HG03066 (cell line): ENCODE measurements around the gene FPGS.

Experiments
- ATAC-seq: cut with Tn5 transposase; IDR thresholded peaks from one replicate; pipeline ENCODE4 v1.9.1; 2021; ENCODE audit warnings: low read depth; ENCODE audit not compliant: unreplicated experiment

FPGS gene

GRCh38 chr9:127809540-127810377, 7.1 kb downstream of the FPGS start:
- no peak for ATAC-seq

GRCh38 chr9:127810378-127811187, 7.9 kb downstream of the FPGS start:
- ATAC-seq, result no peak

- ATAC-seq, result no peak
Measured at GRCh38 chr9:127812011-127812410, 9.3 kb downstream of the FPGS start.

- no peak for ATAC-seq
Measured at GRCh38 chr9:127812936-127813675, 10.4 kb downstream of the FPGS start.

GRCh38 chr9:127813686-127814226, 11.1 kb downstream of the FPGS start:
- ATAC-seq, result no peak

- no peak for ATAC-seq
Measured at GRCh38 chr9:127814619-127815511, 12.2 kb downstream of the FPGS start.

GRCh38 chr9:127815512-127816361, 13.1 kb downstream of the FPGS start:
- ATAC-seq, result no peak

GRCh38 chr9:127816362-127816725, 13.7 kb downstream of the FPGS start:
- ATAC-seq, result no peak

- ATAC-seq, result no peak
Measured at GRCh38 chr9:127816728-127817127, 14.0 kb downstream of the FPGS start.

- ATAC-seq, result no peak
Measured at GRCh38 chr9:127817881-127818434, 15.3 kb downstream of the FPGS start.

GRCh38 chr9:127818574-127818973, 15.9 kb downstream of the FPGS start:
- no peak for ATAC-seq

GRCh38 chr9:127822108-127822507, 19.4 kb downstream of the FPGS start:
- no peak for ATAC-seq

- ATAC-seq, result no peak
Measured at GRCh38 chr9:127825319-127826051, 22.8 kb downstream of the FPGS start.

- no peak for ATAC-seq
Measured at GRCh38 chr9:127826253-127826913, 23.7 kb downstream of the FPGS start.

GRCh38 chr9:127828262-127829031, 25.8 kb downstream of the FPGS start:
- ATAC-seq, result no peak

- no peak for ATAC-seq
Measured at GRCh38 chr9:127829205-127829906, 26.7 kb downstream of the FPGS start.
